ENCODE data around the gene TMEM88.

TMEM88 gene

DNA sequence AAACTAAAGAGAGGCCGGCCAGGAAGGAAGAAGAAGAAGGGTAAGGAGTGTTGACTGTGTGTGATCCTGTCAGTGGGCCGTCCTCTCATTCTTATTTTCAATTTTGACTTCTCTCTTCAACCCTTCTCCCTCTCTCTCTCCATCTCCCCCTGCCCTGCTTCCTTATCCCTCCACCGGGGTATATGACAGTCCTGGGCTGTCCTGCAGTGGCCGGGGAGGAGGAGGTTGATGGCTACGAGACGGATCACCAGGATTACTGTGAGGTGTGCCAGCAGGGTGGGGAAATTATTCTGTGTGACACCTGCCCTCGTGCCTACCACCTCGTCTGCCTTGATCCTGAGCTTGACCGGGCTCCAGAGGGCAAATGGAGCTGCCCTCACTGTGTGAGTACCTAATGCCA lies 39.4 kb downstream of the TMEM88 start:
- no peaks in the 10 kb centered on the region for H3K4me1 ChIP-seq (ENCODE audit: insufficient read depth, insufficient read length)
- no peaks in the 10 kb centered on the region for H3K9me3 ChIP-seq (ENCODE audit: insufficient read depth, low read length)
- no peak for DNase-seq (ENCODE audit: low read depth, low spot score)
- TF ChIP-seq SUZ12 (IDR thresholded peaks at IDR 0.05; ENCODE audit: extremely low read depth, insufficient read depth, insufficient read length), result no peak
- no peak for TF ChIP-seq ZNF274 (IDR thresholded peaks at IDR 0.05; ENCODE audit: low read depth, low read length)
- no peak for TF ChIP-seq YY1 (IDR thresholded peaks at IDR 0.05; ENCODE audit: insufficient read depth, insufficient read length)
- H3K27me3 ChIP-seq (ENCODE audit: insufficient read depth, insufficient read length), result no peaks in the 10 kb centered on the region
- no peak overlapping the region for H3K4me3 ChIP-seq (ENCODE audit: insufficient read length, low read depth)
- no peak overlapping the region for H3K9ac ChIP-seq (ENCODE audit: insufficient read length, low read depth)
- peaks cover 64% of the 10 kb centered on the region for H3K36me3 ChIP-seq (ENCODE audit: insufficient read depth, insufficient read length, low read length)

DNA sequence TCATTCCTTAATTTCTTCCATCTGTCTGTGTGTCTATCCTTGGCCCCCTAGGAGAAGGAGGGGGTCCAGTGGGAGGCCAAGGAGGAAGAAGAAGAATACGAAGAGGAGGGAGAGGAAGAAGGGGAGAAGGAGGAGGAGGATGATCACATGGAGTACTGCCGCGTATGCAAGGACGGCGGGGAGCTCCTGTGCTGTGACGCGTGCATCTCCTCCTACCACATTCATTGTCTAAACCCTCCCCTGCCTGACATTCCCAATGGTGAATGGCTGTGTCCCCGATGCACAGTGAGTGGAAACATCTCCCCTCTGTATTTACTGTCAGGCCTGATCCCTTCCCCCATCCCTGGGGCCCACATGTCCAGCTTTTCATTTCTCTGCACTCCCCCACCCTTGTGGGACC lies 40.0 kb downstream of the TMEM88 start:
- Histone ChIP-seq H3K4me1 (ENCODE audit: insufficient read depth, insufficient read length) (no peaks in the 10 kb centered on the region), H3K36me3 (ENCODE audit: insufficient read depth, insufficient read length, low read length) (peaks cover 71% of the 10 kb centered on the region), H3K9me3 (ENCODE audit: insufficient read depth, low read length) (no peaks in the 10 kb centered on the region), H3K9ac (ENCODE audit: insufficient read length, low read depth) (no peak overlapping the region), H3K27me3 (ENCODE audit: insufficient read depth, insufficient read length) (no peaks in the 10 kb centered on the region), H3K4me3 (ENCODE audit: insufficient read length, low read depth) (no peak overlapping the region)
- no peak for DNase-seq (ENCODE audit: low read depth, low spot score)
- TF ChIP-seq SUZ12 (IDR thresholded peaks at IDR 0.05; ENCODE audit: extremely low read depth, insufficient read depth, insufficient read length), result no peak
- no peak for TF ChIP-seq ZNF274 (IDR thresholded peaks at IDR 0.05; ENCODE audit: low read depth, low read length)
- TF ChIP-seq YY1 (IDR thresholded peaks at IDR 0.05; ENCODE audit: insufficient read depth, insufficient read length), result no peak

DNA sequence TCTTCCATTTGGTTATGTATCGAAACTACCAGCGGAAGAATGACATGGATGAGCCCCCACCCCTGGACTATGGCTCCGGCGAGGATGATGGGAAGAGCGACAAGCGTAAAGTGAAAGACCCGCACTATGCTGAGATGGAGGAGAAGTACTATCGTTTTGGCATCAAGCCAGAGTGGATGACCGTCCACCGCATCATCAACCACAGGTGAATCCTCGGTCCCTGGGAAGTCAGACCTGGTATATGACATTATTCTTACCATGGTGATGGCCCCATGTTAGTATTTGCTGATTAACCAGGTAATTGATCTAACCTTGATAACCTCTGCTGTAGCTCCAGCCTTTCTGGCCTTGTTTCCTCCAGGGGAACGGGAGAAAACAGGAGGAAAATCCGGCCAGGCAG lies 42.2 kb downstream of the TMEM88 start:
- no peak overlapping the region for H3K4me3 ChIP-seq (ENCODE audit: insufficient read length, low read depth)
- H3K36me3 ChIP-seq (ENCODE audit: insufficient read depth, insufficient read length, low read length), result peaks cover 72% of the 10 kb centered on the region
- no peaks in the 10 kb centered on the region for H3K27me3 ChIP-seq (ENCODE audit: insufficient read depth, insufficient read length)
- no peaks in the 10 kb centered on the region for H3K4me1 ChIP-seq (ENCODE audit: insufficient read depth, insufficient read length)
- H3K9me3 ChIP-seq (ENCODE audit: insufficient read depth, low read length), result no peaks in the 10 kb centered on the region
- no peak overlapping the region for H3K9ac ChIP-seq (ENCODE audit: insufficient read length, low read depth)
- TF ChIP-seq SUZ12 (IDR thresholded peaks at IDR 0.05; ENCODE audit: extremely low read depth, insufficient read depth, insufficient read length), result no peak
- DNase-seq (ENCODE audit: low read depth, low spot score), result no peak

DNA sequence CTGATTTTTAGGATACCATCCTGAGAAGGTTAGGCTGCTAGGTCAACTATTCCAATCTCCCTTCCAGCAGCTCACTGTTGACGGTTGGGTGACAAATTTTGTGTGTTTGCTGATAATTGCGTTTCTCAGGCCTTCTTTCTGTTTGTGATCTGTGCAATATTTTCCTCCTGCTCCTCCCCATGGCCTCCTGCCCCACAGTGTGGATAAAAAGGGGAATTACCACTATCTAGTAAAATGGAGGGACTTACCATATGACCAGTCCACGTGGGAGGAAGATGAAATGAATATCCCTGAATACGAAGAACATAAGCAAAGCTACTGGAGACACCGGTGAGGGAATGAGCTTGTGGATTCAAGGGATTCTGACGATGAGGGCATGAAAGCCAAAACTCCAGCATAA lies 42.9 kb downstream of the TMEM88 start:
- no peak for DNase-seq (ENCODE audit: low read depth, low spot score)

DNA sequence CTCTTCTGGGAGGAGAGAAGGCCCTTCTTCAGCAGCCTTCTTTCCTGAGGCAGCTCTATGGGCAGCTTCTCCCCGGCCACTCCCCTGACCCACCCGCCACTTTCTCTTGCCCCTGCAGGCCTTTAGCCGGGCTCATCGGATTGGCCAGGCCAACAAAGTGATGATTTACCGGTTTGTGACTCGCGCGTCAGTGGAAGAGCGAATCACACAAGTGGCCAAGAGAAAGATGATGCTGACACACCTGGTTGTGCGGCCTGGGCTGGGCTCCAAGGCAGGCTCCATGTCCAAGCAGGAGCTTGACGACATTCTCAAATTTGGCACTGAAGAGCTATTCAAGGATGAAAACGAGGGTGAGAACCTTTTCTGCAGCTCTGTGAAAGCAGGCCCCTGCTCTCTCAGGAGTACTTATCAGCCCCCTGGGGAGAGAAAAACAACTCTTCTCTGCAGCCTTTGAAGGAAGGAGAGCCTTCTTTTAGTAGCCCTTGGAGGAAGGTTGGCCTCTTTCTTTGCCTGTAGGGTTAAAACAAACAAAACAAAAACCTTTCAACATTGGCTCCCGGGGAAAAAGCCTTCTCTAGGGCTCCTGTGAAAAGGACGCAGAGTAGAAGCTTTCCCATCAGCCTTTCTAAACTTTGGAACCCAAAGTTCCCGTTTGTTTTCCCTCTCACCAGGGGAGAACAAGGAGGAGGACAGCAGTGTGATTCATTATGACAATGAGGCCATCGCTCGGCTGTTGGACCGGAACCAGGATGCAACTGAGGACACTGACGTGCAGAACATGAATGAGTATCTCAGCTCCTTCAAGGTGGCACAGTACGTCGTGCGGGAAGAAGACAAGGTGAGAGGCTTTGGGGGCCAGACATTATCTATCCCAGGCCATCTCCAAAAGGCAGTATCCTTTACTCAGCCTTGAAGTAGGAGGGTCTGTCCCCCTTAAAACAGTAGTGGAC lies 48.6 kb downstream of the TMEM88 start:
- Histone ChIP-seq H3K27me3 (ENCODE audit: insufficient read depth, insufficient read length) (no peaks in the 10 kb centered on the region), H3K9me3 (ENCODE audit: insufficient read depth, low read length) (no peaks in the 10 kb centered on the region), H3K4me1 (ENCODE audit: insufficient read depth, insufficient read length) (peaks cover 7% of the 10 kb centered on the region), H3K36me3 (ENCODE audit: insufficient read depth, insufficient read length, low read length) (peaks cover 74% of the 10 kb centered on the region), H3K4me3 (ENCODE audit: insufficient read length, low read depth) (no peak overlapping the region), H3K9ac (ENCODE audit: insufficient read length, low read depth) (no peak overlapping the region)
- TF ChIP-seq SUZ12 (IDR thresholded peaks at IDR 0.05; ENCODE audit: extremely low read depth, insufficient read depth, insufficient read length) (no peak), YY1 (IDR thresholded peaks at IDR 0.05; ENCODE audit: insufficient read depth, insufficient read length) (no peak), ZNF274 (IDR thresholded peaks at IDR 0.05; ENCODE audit: low read depth, low read length) (no peak)
- DNase-seq (ENCODE audit: low read depth, low spot score), result no peak

More for the DNA sequence above, 42.9 kb downstream of the TMEM88 start:
- Histone ChIP-seq H3K4me1 (ENCODE audit: insufficient read depth, insufficient read length) (no peaks in the 10 kb centered on the region), H3K36me3 (ENCODE audit: insufficient read depth, insufficient read length, low read length) (peaks cover 70% of the 10 kb centered on the region), H3K4me3 (ENCODE audit: insufficient read length, low read depth) (no peak overlapping the region), H3K27me3 (ENCODE audit: insufficient read depth, insufficient read length) (no peaks in the 10 kb centered on the region), H3K9me3 (ENCODE audit: insufficient read depth, low read length) (no peaks in the 10 kb centered on the region), H3K9ac (ENCODE audit: insufficient read length, low read depth) (no peak overlapping the region)
- TF ChIP-seq YY1 (IDR thresholded peaks at IDR 0.05; ENCODE audit: insufficient read depth, insufficient read length), result no peak
- TF ChIP-seq SUZ12 (IDR thresholded peaks at IDR 0.05; ENCODE audit: extremely low read depth, insufficient read depth, insufficient read length), result no peak
- TF ChIP-seq ZNF274 (IDR thresholded peaks at IDR 0.05; ENCODE audit: low read depth, low read length), result no peak

All from NT2/D1 (cell line).